Measurements from ENCODE around the gene EID2.
A peak's percentile ranks its signal among the peaks of the same experiment; 100 is the strongest.

Gene EID2

DNA sequence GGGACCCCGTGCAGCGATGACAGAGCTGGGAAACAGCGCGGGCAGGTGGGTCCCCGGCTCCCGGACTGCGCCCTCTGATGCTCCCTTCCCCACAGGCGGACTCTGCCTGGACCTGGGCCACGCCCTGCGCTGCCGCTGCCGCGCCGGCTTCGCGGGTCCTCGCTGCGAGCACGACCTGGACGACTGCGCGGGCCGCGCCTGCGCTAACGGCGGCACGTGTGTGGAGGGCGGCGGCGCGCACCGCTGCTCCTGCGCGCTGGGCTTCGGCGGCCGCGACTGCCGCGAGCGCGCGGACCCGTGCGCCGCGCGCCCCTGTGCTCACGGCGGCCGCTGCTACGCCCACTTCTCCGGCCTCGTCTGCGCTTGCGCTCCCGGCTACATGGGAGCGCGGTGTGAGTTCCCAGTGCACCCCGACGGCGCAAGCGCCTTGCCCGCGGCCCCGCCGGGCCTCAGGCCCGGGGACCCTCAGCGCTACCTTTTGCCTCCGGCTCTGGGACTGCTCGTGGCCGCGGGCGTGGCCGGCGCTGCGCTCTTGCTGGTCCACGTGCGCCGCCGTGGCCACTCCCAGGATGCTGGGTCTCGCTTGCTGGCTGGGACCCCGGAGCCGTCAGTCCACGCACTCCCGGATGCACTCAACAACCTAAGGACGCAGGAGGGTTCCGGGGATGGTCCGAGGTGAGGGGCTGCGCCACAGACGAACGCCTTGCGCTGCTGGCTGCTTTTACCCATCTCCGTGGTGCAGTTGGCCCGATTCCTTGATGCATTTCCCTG, 32.8 kb downstream of the EID2 start:
- Histone ChIP-seq H3K4me1 (ENCODE audit: control insufficient read depth in 2 of 2, insufficient read depth in 2 of 2, low read length in 2 of 2) (peaks cover 3 to 7% of the 10 kb centered on the region in 2 donors), H3K9me3 (ENCODE audit: control insufficient read depth in 2 of 2, low read length in 2 of 2) (no peaks in the 10 kb centered on the region), H3K9ac (ENCODE audit: low read depth in 1 of 2, low read length in 2 of 2) (no peak overlapping the region), H3K27ac (ENCODE audit: low read depth in 2 of 2, low read length in 2 of 2) (no peak overlapping the region), H3K4me3 (ENCODE audit: low read length in 2 of 2) (peak overlapping the region; percentile 22 to 56), H3K27me3 (ENCODE audit: control insufficient read depth in 2 of 2, insufficient read depth in 2 of 2, low read length in 2 of 2) (peaks cover 33 to 37% of the 10 kb centered on the region in 2 donors), H3K36me3 (ENCODE audit: control insufficient read depth in 2 of 2, insufficient read depth in 2 of 2, low read length in 2 of 2) (no peaks in the 10 kb centered on the region)

DNA sequence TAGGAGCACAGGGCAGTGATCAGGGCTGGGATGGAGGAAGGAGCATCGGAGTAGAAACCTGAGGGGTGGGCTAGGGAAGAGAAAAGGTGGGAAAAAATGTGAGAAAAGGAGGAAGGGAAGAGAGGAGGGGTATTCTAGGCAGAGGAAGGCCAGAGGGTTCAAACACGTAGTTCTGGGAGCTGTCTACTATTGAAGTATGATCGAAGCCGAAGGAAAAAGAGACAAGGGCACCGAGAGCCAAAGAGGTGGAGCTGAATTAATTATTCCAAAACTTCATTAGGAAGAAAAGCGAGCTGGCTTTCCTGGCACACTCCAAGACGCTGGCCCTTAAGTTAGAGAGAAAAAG, 33.4 kb downstream of the EID2 start:
- Histone ChIP-seq H3K9ac (ENCODE audit: low read depth in 1 of 2, low read length in 2 of 2) (no peak overlapping the region), H3K4me1 (ENCODE audit: control insufficient read depth in 2 of 2, insufficient read depth in 2 of 2, low read length in 2 of 2) (peaks cover 3 to 7% of the 10 kb centered on the region in 2 donors), H3K4me3 (ENCODE audit: low read length in 2 of 2) (no peak overlapping the region), H3K9me3 (ENCODE audit: control insufficient read depth in 2 of 2, low read length in 2 of 2) (no peaks in the 10 kb centered on the region), H3K36me3 (ENCODE audit: control insufficient read depth in 2 of 2, insufficient read depth in 2 of 2, low read length in 2 of 2) (no peaks in the 10 kb centered on the region), H3K27ac (ENCODE audit: low read depth in 2 of 2, low read length in 2 of 2) (no peak overlapping the region), H3K27me3 (ENCODE audit: control insufficient read depth in 2 of 2, insufficient read depth in 2 of 2, low read length in 2 of 2) (peaks cover 34 to 37% of the 10 kb centered on the region in 2 donors)

DNA sequence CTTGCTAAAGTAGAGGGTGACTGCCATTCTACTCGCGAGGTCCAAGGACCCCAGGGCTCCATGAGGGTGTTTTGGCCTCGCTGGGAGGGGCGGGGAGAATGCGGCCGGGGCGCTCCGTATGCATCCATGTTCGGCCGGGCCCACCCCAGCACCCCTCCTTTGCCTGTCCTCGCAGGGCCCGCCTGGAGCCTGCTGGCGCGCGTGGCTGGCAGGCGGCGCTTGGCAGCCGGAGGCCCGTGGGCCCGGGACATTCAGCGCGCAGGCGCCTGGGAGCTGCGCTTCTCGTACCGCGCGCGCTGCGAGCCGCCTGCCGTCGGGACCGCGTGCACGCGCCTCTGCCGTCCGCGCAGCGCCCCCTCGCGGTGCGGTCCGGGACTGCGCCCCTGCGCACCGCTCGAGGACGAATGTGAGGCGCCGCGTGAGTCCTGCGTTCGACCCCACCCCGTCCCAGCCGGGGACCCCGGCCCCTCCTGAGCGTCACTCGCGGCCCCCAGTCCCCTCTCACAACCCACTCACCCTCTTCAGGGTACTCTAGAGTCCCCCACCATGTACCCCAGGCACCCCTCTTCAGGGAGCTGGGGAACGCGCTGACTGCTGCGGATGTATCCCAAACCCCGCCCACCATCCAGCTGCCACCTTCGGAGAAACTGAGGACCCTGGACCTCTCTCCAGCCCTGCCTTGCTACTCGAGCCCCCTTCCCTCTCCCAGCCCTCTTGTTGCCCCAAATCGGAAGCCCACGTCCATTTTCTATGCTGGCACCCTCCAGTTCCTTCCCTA, 37.1 kb downstream of the EID2 start:
- no peak overlapping the region for H3K27ac ChIP-seq (ENCODE audit: low read depth in 2 of 2, low read length in 2 of 2)
- H3K4me1 ChIP-seq (ENCODE audit: control insufficient read depth in 2 of 2, insufficient read depth in 2 of 2, low read length in 2 of 2) = peaks cover 11 to 12% of the 10 kb centered on the region in 2 donors
- no peak overlapping the region for H3K4me3 ChIP-seq (ENCODE audit: low read length in 2 of 2)
- H3K9me3 ChIP-seq (ENCODE audit: control insufficient read depth in 2 of 2, low read length in 2 of 2) = no peaks in the 10 kb centered on the region
- no peaks in the 10 kb centered on the region for H3K36me3 ChIP-seq (ENCODE audit: control insufficient read depth in 2 of 2, insufficient read depth in 2 of 2, low read length in 2 of 2)
- no peak overlapping the region for H3K9ac ChIP-seq (ENCODE audit: low read depth in 1 of 2, low read length in 2 of 2)
- H3K27me3 ChIP-seq (ENCODE audit: control insufficient read depth in 2 of 2, insufficient read depth in 2 of 2, low read length in 2 of 2) = peaks cover 48 to 53% of the 10 kb centered on the region in 2 donors

DNA sequence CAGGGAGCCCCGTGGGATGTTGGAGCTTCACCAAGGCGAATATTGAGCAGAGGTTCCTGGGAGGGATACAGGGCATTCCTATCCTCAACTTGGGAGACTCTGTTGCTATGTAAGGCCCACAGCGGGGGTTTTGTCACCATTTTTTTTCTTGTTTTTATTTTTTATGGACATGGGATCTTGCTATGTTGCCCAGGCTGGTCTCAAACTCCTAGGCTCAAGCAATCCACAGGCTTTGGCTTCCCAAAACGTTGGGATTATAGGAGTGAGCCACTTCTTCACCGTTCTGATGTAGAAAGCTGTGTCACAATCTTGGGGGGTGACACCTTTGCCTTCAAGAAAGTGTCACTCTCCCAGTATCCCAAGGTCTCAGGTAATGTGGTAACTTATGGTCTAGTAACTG, 38.6 kb downstream of the EID2 start:
- Histone ChIP-seq H3K27me3 (ENCODE audit: control insufficient read depth in 2 of 2, insufficient read depth in 2 of 2, low read length in 2 of 2) (peaks cover 37 to 42% of the 10 kb centered on the region in 2 donors), H3K9ac (ENCODE audit: low read depth in 1 of 2, low read length in 2 of 2) (no peak overlapping the region), H3K4me1 (ENCODE audit: control insufficient read depth in 2 of 2, insufficient read depth in 2 of 2, low read length in 2 of 2) (peaks cover 8 to 9% of the 10 kb centered on the region in 2 donors), H3K27ac (ENCODE audit: low read depth in 2 of 2, low read length in 2 of 2) (no peak overlapping the region), H3K4me3 (ENCODE audit: low read length in 2 of 2) (no peak overlapping the region), H3K9me3 (ENCODE audit: control insufficient read depth in 2 of 2, low read length in 2 of 2) (no peaks in the 10 kb centered on the region), H3K36me3 (ENCODE audit: control insufficient read depth in 2 of 2, insufficient read depth in 2 of 2, low read length in 2 of 2) (no peaks in the 10 kb centered on the region)

DNA sequence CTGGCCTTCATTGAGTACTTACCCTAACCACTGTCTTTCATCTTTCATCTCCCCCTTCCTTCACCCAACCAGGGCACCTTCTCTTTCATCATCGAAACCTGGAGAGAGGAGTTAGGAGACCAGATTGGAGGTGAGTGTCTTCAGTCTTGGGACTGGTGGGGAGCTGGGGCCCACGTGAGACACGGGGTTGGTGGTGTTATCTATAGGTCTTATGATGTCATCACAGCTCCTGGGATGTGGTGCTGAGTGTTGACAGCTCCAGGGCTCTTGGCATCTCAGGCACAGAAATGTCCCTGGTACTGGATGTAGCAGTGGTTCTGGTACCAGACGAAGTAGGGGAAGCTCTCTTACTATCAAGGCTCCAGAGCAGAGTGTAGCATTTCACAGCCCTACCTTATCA, 39.4 kb downstream of the EID2 start:
- Histone ChIP-seq H3K4me3 (ENCODE audit: low read length in 2 of 2) (no peak overlapping the region), H3K27ac (ENCODE audit: low read depth in 2 of 2, low read length in 2 of 2) (no peak overlapping the region), H3K9ac (ENCODE audit: low read depth in 1 of 2, low read length in 2 of 2) (no peak overlapping the region), H3K36me3 (ENCODE audit: control insufficient read depth in 2 of 2, insufficient read depth in 2 of 2, low read length in 2 of 2) (no peaks in the 10 kb centered on the region), H3K27me3 (ENCODE audit: control insufficient read depth in 2 of 2, insufficient read depth in 2 of 2, low read length in 2 of 2) (peaks cover 35 to 37% of the 10 kb centered on the region in 2 donors), H3K9me3 (ENCODE audit: control insufficient read depth in 2 of 2, low read length in 2 of 2) (no peaks in the 10 kb centered on the region), H3K4me1 (ENCODE audit: control insufficient read depth in 2 of 2, insufficient read depth in 2 of 2, low read length in 2 of 2) (peaks cover 8 to 9% of the 10 kb centered on the region in 2 donors)

DNA sequence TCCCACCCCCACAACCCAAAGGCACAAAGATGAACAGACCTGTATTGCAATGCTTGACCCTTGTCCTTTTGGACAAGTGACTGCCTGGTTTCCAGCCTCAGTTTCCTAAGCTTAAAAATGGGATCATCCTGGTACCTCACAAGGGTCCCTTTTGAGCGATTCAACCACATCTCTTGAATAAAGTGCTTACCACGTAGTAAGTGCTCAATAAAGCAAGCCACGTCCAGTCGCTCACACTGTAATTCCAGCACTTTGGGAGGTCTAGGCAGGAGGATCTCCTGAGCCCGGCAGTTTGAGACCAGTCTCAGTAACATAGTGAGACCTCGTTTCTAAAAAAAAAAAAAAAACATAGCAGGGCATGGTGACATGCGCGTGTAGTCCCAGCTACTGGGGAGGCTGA, 40.0 kb downstream of the EID2 start:
- H3K4me3 ChIP-seq (ENCODE audit: low read length in 2 of 2) = no peak overlapping the region
- H3K36me3 ChIP-seq (ENCODE audit: control insufficient read depth in 2 of 2, insufficient read depth in 2 of 2, low read length in 2 of 2) = no peaks in the 10 kb centered on the region
- H3K4me1 ChIP-seq (ENCODE audit: control insufficient read depth in 2 of 2, insufficient read depth in 2 of 2, low read length in 2 of 2) = peaks cover 8 to 9% of the 10 kb centered on the region in 2 donors
- no peak overlapping the region for H3K27ac ChIP-seq (ENCODE audit: low read depth in 2 of 2, low read length in 2 of 2)
- no peaks in the 10 kb centered on the region for H3K9me3 ChIP-seq (ENCODE audit: control insufficient read depth in 2 of 2, low read length in 2 of 2)
- no peak overlapping the region for H3K9ac ChIP-seq (ENCODE audit: low read depth in 1 of 2, low read length in 2 of 2)
- peaks cover 31% of the 10 kb centered on the region in 2 donors for H3K27me3 ChIP-seq (ENCODE audit: control insufficient read depth in 2 of 2, insufficient read depth in 2 of 2, low read length in 2 of 2)

DNA sequence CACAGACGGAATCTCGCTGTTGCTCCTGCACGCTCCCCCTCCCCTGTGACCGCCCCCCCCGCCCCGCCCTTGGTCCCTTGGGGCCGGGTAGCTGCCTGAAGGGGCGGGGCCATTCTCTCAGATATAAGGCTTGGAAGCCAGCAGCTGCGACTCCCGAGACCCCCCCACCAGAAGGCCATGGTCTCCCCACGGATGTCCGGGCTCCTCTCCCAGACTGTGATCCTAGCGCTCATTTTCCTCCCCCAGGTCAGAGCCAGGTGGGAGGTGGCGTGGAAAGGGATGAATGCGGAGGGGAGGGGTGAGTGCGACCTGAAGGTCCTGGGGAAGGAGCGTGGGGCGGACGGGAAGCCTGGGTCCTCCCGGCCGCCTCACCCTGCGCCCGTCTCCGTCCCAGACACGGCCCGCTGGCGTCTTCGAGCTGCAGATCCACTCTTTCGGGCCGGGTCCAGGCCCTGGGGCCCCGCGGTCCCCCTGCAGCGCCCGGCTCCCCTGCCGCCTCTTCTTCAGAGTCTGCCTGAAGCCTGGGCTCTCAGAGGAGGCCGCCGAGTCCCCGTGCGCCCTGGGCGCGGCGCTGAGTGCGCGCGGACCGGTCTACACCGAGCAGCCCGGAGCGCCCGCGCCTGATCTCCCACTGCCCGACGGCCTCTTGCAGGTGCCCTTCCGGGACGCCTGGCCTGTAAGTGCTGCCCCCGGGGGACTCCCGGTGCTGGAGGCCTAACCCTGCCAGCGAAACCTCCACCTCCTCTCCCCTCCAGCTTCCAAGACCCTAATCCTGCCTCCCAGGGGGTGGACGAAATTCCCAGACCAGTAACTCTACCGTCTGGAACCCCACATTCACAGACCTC, 40.9 kb downstream of the EID2 start, which contains the start of gene DLL3:
Gene DLL3, plus strand, starts transcription at position 150 of the 845 bp plus-strand sequence. Its CDS starts 28 bp downstream, at position 178.
- Histone ChIP-seq H3K9me3 (ENCODE audit: control insufficient read depth in 2 of 2, low read length in 2 of 2) (no peaks in the 10 kb centered on the region), H3K27me3 (ENCODE audit: control insufficient read depth in 2 of 2, insufficient read depth in 2 of 2, low read length in 2 of 2) (peaks cover 30 to 31% of the 10 kb centered on the region in 2 donors), H3K4me1 (ENCODE audit: control insufficient read depth in 2 of 2, insufficient read depth in 2 of 2, low read length in 2 of 2) (peaks cover 8 to 9% of the 10 kb centered on the region in 2 donors), H3K36me3 (ENCODE audit: control insufficient read depth in 2 of 2, insufficient read depth in 2 of 2, low read length in 2 of 2) (no peaks in the 10 kb centered on the region), H3K9ac (ENCODE audit: low read depth in 1 of 2, low read length in 2 of 2) (no peak within 1 kb of the TSS), H3K4me3 (ENCODE audit: low read length in 2 of 2) (peak within 1 kb of the TSS in 1 of 2 donors; percentile 48), H3K27ac (ENCODE audit: low read depth in 2 of 2, low read length in 2 of 2) (no peak within 1 kb of the TSS)

DNA sequence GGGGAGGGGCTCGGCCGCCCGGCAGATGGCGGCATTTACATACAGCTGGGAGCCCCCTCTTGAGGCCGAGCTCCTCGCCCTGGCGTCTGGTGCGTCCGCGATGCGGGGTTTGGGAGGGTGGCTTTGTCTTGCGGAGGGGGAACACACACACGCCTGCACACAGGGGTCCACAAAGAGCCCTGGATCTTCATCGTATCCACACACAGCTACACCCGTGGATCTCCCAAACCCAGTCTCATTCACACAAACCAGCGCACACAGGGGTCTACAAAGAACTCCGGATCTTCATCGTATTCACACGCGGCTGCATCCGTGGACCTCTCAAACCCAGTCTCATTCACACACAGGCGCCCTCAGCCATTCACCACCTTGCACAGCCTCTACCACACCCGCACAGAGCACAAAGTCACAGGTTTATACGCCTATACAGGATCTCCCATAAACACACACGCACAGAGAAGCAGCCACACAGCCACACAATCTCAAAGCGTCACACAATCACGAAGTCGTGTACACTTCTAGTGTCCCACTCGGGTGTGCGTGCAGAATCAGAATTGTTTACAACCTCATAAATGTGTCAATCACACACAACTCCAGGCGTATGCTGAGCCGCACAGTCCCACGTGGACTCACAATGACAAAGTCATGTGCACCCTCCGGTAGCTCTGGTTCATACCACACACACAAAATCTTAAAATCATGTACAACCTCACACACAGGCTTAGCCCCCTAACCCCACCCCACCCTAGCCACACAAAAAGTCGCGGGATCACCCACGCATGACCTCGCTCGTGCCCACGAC, 41.8 kb downstream of the EID2 start:
- peaks cover 8 to 9% of the 10 kb centered on the region in 2 donors for H3K4me1 ChIP-seq (ENCODE audit: control insufficient read depth in 2 of 2, insufficient read depth in 2 of 2, low read length in 2 of 2)
- H3K27me3 ChIP-seq (ENCODE audit: control insufficient read depth in 2 of 2, insufficient read depth in 2 of 2, low read length in 2 of 2) = peaks cover 26 to 31% of the 10 kb centered on the region in 2 donors
- H3K9me3 ChIP-seq (ENCODE audit: control insufficient read depth in 2 of 2, low read length in 2 of 2) = no peaks in the 10 kb centered on the region
- no peak overlapping the region for H3K9ac ChIP-seq (ENCODE audit: low read depth in 1 of 2, low read length in 2 of 2)
- peak overlapping the region in 1 of 2 donors; percentile 48 for H3K4me3 ChIP-seq (ENCODE audit: low read length in 2 of 2)
- no peak overlapping the region for H3K27ac ChIP-seq (ENCODE audit: low read depth in 2 of 2, low read length in 2 of 2)
- no peaks in the 10 kb centered on the region for H3K36me3 ChIP-seq (ENCODE audit: control insufficient read depth in 2 of 2, insufficient read depth in 2 of 2, low read length in 2 of 2)

DNA sequence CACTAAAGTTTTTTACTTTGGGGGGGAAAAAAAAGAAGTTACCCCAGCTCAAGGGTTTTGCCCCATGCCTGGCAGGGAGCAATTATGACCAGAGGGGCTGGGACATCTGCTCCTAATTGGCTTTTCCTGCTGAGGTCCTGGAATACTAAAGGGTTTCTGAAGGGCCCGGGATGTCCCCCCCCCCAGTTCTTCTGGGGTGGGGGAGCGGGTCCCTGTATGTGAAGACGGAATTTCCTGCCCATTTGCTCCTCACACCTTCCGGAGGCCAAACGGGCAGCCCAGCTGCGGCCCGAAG, 42.3 kb downstream of the EID2 start:
- no peaks in the 10 kb centered on the region for H3K36me3 ChIP-seq (ENCODE audit: control insufficient read depth in 2 of 2, insufficient read depth in 2 of 2, low read length in 2 of 2)
- no peak overlapping the region for H3K4me3 ChIP-seq (ENCODE audit: low read length in 2 of 2)
- H3K27ac ChIP-seq (ENCODE audit: low read depth in 2 of 2, low read length in 2 of 2) = no peak overlapping the region
- peaks cover 8% of the 10 kb centered on the region in 2 donors for H3K4me1 ChIP-seq (ENCODE audit: control insufficient read depth in 2 of 2, insufficient read depth in 2 of 2, low read length in 2 of 2)
- H3K9me3 ChIP-seq (ENCODE audit: control insufficient read depth in 2 of 2, low read length in 2 of 2) = no peaks in the 10 kb centered on the region
- no peak overlapping the region for H3K9ac ChIP-seq (ENCODE audit: low read depth in 1 of 2, low read length in 2 of 2)
- H3K27me3 ChIP-seq (ENCODE audit: control insufficient read depth in 2 of 2, insufficient read depth in 2 of 2, low read length in 2 of 2) = peaks cover 26 to 31% of the 10 kb centered on the region in 2 donors
